DMS79 treated with DMSO at 0.1 percent for 48 hours (cell line): Measurements from ENCODE around the gene ACTA2.

Source experiments
- DNase-seq: peaks from one replicate; lab custom pipeline; 2025; lab: John Stamatoyannopoulos, UW

Gene ACTA2

DNA sequence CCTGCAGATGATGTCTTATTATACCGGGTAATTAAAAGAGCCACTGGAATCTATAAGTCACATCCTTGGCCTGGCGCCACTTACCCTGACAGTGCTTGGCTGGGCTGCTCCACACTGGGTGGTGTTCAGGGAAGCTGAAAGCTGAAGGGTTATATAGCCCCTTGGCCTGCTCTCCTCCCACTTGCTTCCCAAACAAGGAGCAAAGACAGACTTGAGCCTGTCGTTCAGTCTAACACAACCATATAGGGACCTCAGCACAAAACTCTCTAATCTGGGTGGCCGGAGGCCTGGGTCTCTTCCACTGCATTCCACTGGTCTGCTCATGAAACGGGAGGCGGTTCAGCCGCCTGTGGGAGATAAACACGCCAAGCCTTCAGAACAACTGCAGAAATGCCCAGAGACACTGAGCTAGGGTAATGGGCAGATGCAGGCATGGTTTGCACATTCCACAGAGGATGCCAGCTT is at the start of gene ACTA2:
ACTA2 (minus strand) TSS at position 127 of the 465 bp plus-strand sequence. CDS start 3,843 bp downstream, outside the sequence.
- no peak for DNase-seq

GRCh38 chr10:89001729-89002072 is 49.1 kb upstream of the ACTA2 start:
- no peak for DNase-seq

DNA sequence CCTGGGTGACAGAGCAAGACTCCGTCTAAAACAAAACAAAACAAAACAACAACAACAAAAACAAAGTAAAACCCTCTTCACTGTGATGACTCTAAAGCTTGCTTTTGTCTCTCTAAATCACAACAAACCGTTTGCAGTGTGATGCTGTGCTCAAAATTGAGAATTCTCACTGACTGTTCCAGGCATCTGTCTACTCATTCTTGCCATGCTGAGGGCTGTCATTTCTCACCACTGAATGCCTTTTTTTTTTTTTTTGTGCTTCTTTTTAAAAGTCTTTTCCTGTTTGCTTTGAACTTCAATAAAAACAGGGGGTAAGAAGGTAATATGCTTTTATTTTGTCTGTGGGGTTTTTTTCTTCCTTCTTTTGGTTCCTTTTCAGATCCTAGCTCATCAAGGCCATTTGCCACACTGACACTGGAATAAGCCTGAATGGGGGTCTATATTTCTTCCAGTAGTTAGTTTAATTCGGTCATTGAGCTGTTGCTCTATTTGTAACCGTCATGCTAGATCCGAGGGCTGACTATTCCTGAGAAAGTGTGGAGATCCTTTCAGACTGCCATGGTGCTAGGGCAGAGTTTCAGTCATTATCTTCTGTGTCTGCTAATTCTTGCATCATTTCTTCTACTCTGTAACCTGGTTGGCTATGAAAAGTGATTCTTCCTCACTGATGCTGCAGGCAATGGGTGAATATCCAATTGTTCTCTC is 48.6 kb upstream of the ACTA2 start:
- DNase-seq: no peak

DNA sequence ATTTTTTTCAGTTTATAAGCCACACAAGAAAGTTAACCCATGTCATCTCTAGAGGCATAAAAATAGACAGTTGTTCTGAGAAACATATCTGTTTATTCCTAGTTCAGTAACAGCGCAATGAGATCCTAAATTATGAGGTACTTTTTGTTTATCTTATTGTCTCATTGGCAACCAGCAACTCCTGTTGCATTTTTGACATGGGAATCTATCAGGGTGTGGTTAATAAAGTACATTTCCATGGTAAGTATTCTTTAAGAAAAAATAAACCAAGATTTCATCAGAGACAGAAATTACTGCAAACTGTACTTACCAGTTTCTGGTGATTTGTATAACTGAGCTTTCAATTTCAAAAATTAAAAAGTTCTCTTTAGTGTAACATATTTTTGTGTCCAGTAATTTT is 47.1 kb upstream of the ACTA2 start:
- no peak for DNase-seq

DNA sequence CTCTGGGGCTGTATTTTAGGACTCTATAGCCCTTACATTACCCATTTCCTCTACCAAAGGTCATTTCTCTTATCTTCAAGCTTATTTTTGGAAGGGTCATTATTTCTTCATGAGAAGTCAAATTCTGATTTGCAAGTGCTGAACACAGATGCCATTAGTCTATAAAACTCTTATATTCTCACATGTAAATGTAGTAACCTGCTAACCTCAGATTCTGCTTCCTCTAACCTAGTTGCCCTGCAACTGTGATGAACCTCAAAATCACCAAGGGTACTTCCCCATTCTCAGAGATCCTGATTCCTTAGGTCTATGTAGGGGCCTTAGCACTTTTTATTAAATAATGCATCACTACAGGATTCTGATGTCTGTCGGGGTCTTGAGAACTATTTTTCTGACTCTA is 44.4 kb upstream of the ACTA2 start:
- DNase-seq: no peak

DNA sequence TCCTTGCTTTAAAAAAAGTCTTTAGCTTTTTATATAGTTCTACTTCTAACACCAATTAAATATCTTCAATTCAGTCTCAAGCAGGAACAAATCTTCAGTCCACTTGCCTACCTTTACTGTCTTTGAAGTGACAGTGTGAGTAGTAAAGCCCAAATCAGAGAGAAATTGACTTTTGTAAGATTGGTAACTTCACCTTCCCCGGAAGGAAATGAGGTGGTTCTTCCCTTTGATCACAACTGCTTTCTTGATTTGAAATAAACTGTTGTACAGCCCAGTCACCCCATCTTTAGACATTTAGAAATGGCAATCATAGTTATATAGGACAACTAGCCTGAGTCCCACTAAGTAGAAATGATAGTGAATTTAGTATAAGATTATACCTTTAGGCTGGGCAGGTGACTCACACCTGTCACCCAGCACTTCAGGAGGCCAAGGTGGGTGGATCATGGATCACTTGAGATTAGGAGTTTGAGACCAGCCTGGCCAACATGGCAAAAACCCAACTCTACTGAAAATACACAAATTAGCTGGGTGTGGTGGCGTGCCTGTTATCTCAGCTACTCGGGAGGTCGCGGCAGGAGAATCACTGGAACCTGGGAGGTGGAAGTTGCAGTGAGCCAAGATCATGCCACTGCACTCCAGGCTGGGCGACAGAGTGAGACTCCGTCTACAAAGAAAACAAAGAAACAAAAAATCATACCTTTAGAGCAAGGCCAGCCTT is 42.7 kb upstream of the ACTA2 start:
- no peak for DNase-seq

GRCh38 chr10:88994019-88994418 is 41.4 kb upstream of the ACTA2 start:
- DNase-seq: no peak

- DNase-seq: no peak
Measured at GRCh38 chr10:88992921-88993524, 40.5 kb upstream of the ACTA2 start.

GRCh38 chr10:88991899-88992320 is 39.3 kb upstream of the ACTA2 start:
- no peak for DNase-seq

GRCh38 chr10:88991161-88991898 is 38.8 kb upstream of the ACTA2 start:
- peak; percentile 27 for DNase-seq

GRCh38 chr10:88990384-88991160 is 38.0 kb upstream of the ACTA2 start, which contains the start of gene FAS:
Gene FAS, plus strand, starts transcription at chr10:88990798. Its CDS starts 79 bp downstream, at chr10:88990877.
- peak; percentile 43 for DNase-seq

GRCh38 chr10:88989824-88990383 is 37.3 kb upstream of the ACTA2 start:
- DNase-seq: no peak

- DNase-seq: no peak
Measured at GRCh38 chr10:88989423-88989822, 36.9 kb upstream of the ACTA2 start.

DNA sequence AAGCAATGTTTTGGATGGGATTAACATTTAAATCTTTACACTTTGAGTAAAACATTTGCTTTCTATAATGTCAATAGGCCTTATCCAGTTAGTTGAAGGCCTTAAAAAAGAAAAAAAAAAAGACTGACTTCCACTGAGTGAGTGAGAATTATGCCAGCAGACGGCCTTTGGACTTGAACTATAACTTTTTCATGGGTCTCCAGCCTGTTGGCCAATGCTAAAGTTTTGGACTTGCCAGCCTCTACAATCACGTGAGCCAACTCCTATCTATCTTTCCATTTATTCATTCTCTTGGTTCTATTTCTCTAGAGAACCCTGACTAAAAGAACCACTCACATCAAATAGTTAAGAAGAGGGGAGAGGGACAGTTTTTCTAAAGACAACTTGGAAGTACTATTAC is 35.3 kb upstream of the ACTA2 start:
- no peak for DNase-seq

DNA sequence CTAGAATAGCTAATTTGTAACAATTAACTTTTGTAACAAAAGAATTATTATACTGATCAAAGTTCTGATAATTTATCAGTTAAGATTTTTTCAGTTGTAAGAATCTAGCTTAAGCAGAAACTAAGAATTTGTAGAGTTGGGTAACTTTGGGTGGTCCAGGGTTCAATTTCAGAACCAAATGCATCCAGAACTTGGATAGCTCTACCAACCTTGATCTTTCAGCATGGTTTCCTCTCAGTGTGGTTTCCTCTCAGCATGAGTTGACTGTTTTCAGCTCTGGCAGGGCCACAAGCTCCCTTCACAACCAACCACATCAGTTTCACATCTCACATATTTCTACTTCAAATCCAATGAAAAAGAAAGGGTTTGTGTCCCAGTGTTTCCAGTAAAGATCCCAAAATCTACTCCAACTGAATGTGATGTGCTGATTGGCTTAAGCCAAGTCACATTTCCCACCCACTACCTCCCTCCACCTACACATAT is 34.7 kb upstream of the ACTA2 start:
- no peak for DNase-seq

DNA sequence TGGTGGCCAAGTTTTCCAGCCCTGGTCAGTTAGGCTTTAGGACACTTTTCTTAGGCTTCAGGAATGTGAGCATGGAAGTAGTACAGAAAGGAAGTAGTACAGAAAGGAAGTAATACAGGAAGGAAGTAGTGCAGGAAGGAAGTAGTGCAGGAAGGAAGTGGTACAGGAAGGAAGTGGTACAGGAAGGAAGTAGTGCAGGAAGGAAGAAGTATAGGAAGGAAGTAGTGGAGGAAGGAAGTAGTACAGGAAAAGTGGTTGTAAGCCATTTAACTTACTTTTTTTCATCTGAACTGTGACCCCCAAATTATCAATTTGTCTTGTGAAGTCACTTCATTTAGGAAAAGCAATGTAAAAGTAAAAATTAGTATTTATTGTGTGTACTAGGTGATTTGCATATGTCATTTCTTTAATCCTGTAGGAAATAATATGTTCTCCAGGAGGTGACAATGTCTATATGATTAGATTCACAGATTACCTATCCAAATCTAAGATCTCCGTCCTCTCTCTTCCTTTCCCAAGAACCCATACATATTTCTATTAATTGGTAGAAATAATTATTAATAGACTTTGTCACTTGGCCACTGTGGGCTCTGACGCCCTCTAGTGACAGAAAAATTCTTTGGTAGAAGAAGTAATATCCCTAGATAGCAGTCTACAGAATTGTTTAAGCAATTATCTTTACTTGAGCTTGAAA is 34.1 kb upstream of the ACTA2 start:
- peak; percentile 3 for DNase-seq

GRCh38 chr10:88984525-88984924 is 32.0 kb upstream of the ACTA2 start:
- DNase-seq: no peak

DNA sequence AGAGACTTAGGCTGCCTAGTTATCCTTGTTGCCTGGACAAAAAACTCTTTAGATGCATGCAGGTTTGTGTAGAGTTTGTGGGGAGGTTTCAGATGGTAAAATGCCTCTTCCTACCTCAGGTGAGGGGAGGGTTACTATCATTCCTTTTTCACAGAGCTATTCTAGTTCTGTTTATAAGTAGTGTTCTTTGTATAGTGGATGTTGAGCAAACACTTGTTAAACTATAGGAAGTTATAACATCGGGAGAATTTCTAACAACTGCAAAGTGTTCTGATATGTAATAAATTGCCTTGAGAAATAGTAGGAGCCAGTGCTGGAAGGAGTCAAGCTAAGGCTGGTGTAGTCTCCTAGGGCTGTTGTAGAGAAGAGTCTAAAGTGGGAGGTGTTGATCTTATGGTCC is 31.4 kb upstream of the ACTA2 start:
- no peak for DNase-seq

GRCh38 chr10:88983206-88983605 is 30.6 kb upstream of the ACTA2 start:
- DNase-seq: no peak

DNA sequence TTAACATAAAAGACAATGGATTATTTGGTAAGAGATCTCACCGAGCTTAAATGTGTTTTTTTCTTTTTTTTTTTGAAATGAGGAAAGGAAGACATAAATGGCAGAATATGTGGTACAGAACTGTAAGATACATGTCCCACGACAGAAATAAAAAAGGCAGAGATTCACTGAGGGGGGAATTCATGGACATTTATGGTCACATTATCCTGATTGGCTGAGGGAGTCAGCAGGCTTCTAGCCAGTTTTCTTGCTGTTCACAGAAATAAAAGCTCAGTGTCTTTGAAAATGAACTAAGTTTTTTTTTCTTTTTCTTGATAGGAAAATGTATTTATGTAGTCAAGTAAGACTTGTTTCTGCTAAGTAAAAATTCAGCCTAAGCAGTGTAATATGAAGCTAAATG is 29.8 kb upstream of the ACTA2 start:
- no peak for DNase-seq
